SJCRH30 (cell line): ENCODE results near the gene DNAJC7. TPM values are rescaled to one million over a fixed set of nuclear protein-coding genes. Genes with fewer than 3 reads are reported as not detected.
"Not testable (repeated sequence)": the region's sequence is repeated elsewhere in the genome, so short reads cannot be mapped to it uniquely, and the experiment has no call there.

Experiments
- DNase-seq, 2 experiments: peaks; one replicate each; pipeline ENCODE4 v3.0.0-alpha.2; 2015 to 2020
- H3K27ac ChIP-seq: fragments of 250-450 bp; sonication (Bioruptor Pico); 2 replicates; pipeline ENCODE4 v1.5.1; 2020; ENCODE audit warnings: mild to moderate bottlenecking, moderate library complexity
- H3K27me3 ChIP-seq: fragments of 250-450 bp; sonication (Bioruptor Pico); 2 replicates; pipeline ENCODE4 v1.5.1; 2020; ENCODE audit warnings: mild to moderate bottlenecking, moderate library complexity
- H3K36me3 ChIP-seq: fragments of 250-450 bp; sonication (Bioruptor Pico); 2 replicates; pipeline ENCODE4 v1.5.1; 2020; ENCODE audit warnings: mild to moderate bottlenecking, moderate library complexity
- H3K4me1 ChIP-seq: fragments of 250-450 bp; sonication (Bioruptor Pico); 2 replicates; pipeline ENCODE4 v1.5.1; 2020; ENCODE audit warnings: mild to moderate bottlenecking, moderate library complexity
- H3K4me3 ChIP-seq: fragments of 250-450 bp; sonication (Bioruptor Pico); 2 replicates; pipeline ENCODE4 v1.5.1; 2020; ENCODE audit warnings: mild to moderate bottlenecking, moderate library complexity
- H3K9me3 ChIP-seq: fragments of 250-450 bp; sonication (Bioruptor Pico); replicated peaks from 2 replicates; pipeline ENCODE4 v1.5.1; 2020; ENCODE audit warnings: mild to moderate bottlenecking, moderate library complexity
- total RNA-seq: library from RNA; depleted of rRNA; stranded (reverse); fragments of >200 nt; shearing (Covaris generic); gene quantifications from 2 replicates; pipeline ENCODE4 v1.2.3, GENCODE V29; 2014

The DNAJC7 gene
- total RNA-seq, 1 experiment from 2014 or later, result 103 TPM

DNA sequence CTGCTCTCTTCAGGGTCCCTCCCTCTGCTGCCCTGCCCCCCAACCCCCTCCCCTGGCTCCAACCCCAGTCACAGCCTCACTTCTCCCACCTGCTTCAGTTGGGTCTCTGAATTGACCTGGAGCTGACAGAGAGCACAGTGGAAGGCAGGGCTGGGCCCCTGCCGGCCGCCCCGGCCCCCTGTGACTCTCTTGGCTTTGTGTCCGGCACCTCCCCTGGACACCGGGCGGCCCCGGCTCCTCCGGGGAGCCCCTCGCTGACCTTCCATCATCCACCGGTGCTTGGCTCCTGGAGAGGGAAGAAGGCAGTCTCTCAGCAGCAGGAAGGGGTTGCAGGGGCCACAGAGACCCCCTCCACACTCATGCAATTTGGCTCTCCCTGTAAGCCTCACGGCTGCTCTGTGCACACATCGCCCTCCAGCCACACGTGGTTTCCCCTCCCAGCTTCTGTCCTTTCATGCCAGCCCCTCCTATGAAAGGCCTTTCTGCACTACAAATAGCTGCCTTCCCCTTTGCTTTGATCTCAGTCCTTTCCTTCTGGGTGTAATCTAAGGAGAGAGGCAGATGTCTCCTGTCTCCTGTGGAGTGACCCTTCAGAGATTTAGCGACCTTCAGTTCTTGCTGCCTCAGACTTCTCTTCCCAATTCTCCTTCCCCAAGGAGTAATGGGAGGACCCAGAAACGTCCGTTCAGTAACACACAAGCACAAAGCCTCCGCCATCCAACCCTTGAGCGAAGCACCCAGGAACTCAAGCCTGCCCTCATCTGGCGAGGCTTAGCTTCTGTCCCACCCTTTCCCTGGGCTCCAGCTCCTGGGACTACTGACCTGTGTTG, 10.9 kb upstream of the DNAJC7 start:
- peaks cover 11% of the 10 kb centered on the region for H3K36me3 ChIP-seq
- H3K27ac ChIP-seq, result no peak overlapping the region; the same call in 1 of the 2 replicates
- no peak overlapping the region for H3K4me3 ChIP-seq
- H3K27me3 ChIP-seq, result no peaks in the 10 kb centered on the region
- peak; percentile 45 to 69 for DNase-seq
- H3K4me1 ChIP-seq, result peaks cover 42% of the 10 kb centered on the region
- H3K9me3 ChIP-seq, result no peaks in the 10 kb centered on the region

DNA sequence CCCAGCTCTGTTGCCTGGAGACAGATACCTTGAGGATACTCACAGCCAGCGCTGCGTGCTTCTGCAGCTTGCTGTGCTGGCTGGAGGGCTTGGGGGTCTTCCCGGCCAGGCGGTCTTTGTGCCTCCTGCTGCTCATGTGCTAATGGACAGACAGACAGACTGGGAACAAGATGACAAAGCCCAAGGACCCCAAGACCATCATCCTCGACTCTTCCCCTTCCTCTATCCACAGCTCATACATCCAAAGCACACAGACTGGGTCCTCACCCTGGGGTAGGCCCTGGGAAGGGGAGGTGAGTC, 10.3 kb upstream of the DNAJC7 start:
- Histone ChIP-seq H3K4me1 (peaks cover 42% of the 10 kb centered on the region), H3K27me3 (no peaks in the 10 kb centered on the region), H3K4me3 (no peak overlapping the region), H3K36me3 (peaks cover 16% of the 10 kb centered on the region), H3K9me3 (no peaks in the 10 kb centered on the region), H3K27ac (peak overlapping the region; percentile 33; the same call in 1 of the 2 replicates)
- no peak for DNase-seq

DNA sequence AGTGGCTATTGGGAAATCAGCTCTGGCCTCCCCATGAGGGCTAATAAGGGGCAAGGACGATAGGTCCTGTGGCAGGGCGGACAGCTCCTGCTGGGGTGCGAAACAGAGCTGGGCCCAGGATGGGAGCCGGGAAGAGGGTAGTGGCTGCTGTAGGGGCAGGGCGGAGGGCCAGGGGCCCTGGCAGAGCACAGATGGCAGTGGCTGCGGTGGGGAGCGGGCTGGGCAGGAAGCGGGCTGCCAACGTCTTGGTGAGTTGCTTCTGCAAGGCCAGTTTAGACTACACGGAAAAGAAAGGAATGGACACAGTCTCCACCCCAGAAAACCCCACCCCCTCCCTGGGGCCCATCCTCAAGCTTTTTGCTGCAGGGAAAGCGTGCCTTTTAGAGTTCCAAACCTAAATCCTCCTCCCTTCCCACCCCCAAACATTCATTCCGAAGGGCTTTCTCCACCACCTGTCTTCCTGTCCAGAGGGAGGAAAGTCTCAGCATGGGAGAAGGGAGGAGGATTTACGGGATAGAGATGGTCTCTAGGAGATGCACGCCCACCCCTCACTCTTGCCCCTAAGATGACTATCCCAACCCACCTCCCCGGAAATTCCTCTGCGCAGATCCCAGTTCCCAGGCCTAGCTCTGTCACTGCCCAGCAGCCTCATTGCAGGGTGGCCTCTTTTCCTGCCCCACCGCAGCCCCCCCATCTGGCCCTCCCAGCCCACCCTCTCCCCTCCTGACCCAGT, 9.8 kb upstream of the DNAJC7 start:
- H3K4me1 ChIP-seq, result peaks cover 42% of the 10 kb centered on the region
- no peaks in the 10 kb centered on the region for H3K9me3 ChIP-seq
- DNase-seq, result peak; percentile 65 to 85
- peak overlapping the region; percentile 33; the same call in 1 of the 2 replicates for H3K27ac ChIP-seq
- peaks cover 16% of the 10 kb centered on the region for H3K36me3 ChIP-seq
- H3K4me3 ChIP-seq, result no peak overlapping the region
- no peaks in the 10 kb centered on the region for H3K27me3 ChIP-seq

DNA sequence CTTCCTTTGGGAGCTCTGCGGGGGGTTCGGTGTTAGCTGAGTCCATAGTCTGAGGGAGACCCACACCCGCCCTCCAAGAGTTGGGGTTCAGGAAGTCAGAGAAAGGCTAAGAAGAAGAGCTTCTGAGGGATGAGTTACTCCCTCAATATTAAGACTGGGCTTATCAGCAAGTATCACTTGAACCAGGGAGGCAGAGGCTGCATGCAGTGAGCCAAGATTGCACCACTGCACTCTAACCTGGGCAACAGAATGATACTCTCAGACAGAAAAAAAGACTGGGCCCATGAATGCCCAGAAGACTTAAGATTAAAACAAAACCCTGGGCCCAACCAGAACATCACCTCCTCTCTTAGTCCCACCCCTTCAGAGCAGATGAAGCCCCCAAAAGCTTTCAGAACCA, 8.7 kb upstream of the DNAJC7 start:
- no peak for DNase-seq
- peaks cover 16% of the 10 kb centered on the region for H3K36me3 ChIP-seq
- no peak overlapping the region; the same call in 1 of the 2 replicates for H3K27ac ChIP-seq
- peaks cover 42% of the 10 kb centered on the region for H3K4me1 ChIP-seq
- H3K9me3 ChIP-seq, result no peaks in the 10 kb centered on the region
- H3K4me3 ChIP-seq, result no peak overlapping the region
- no peaks in the 10 kb centered on the region for H3K27me3 ChIP-seq

DNA sequence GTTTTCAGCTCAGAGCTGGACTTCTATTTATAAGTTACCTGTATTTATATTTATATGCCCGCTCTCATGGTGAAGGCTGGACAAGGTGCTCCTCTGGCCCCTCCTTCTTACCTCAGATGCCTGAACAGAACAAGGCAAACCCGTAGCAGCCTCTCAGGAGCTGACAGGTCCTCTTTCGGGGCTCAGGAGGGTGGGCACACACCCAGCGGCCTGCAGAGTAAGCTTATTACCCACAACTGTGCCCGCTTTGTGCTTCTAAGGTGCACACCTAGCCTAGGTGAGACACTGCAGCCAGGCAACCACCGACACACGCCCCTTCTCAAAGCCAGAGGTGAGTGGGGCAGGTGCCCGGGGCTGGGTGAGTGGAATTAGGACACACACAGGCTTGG, 7.9 kb upstream of the DNAJC7 start:
- Histone ChIP-seq H3K4me1 (peaks cover 47% of the 10 kb centered on the region), H3K4me3 (no peak overlapping the region), H3K27me3 (no peaks in the 10 kb centered on the region), H3K27ac (no peak overlapping the region; the same call in 1 of the 2 replicates), H3K9me3 (no peaks in the 10 kb centered on the region), H3K36me3 (peaks cover 16% of the 10 kb centered on the region)
- no peak for DNase-seq

DNA sequence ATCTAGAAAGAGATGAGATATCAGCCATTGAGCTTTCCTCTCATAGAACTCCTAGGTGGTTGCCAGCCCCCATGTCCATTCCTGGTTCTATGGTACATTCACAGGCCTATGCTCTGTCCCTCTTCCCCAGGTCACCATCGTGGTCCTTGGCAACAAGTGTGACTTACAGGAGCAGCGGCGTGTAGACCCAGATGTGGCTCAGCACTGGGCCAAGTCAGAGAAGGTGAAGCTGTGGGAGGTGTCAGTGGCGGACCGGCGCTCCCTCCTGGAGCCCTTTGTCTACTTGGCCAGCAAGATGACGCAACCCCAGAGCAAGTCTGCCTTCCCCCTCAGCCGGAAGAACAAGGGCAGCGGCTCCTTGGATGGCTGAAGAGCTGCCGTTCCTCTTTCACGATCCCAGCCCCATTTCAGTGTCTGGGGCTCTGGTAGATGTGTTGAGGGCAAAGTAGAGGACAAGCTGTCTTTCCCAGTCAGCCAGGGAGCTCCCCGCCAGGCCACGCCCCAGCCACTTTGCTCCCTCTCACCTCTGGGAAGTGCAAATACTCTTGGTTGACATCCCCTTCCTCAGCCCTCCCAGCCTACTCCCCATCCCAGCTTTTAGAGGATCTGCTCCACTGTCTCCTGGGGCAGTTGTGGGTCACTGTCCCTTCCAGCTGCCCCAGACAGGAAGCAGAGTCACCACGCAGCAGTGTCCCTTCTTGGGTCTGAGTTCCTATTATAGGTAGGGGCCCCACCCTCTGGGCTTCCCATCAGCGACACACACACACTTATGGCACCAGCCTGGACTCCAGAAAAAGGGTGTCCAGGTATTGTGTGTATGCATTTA, 6.5 kb upstream of the DNAJC7 start:
- peaks cover 16% of the 10 kb centered on the region for H3K36me3 ChIP-seq
- H3K4me3 ChIP-seq, result no peak overlapping the region
- H3K27ac ChIP-seq, result no peak overlapping the region
- no peaks in the 10 kb centered on the region for H3K9me3 ChIP-seq
- DNase-seq, result no peak
- H3K27me3 ChIP-seq, result no peaks in the 10 kb centered on the region
- peaks cover 44% of the 10 kb centered on the region for H3K4me1 ChIP-seq

DNA sequence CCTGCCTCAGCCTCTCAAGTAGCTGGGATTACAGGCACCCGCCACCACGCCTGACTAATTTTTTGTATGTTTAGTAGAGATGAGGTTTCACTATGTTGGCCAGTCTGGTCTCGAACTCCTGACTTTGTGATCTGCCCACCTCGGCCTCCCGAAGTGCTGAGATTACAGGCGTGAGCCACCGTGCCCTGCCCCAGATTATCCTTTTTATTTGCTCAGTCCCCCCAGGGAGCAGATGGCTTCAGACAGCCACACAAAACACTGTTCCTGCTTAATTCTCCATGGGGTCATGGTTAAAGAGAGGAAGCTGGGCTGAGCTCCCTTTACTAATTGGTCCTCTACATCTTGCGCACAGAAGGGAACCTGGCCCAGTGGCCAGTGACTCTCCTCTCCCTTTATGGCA, 3.6 kb upstream of the DNAJC7 start:
- Histone ChIP-seq H3K36me3 (peaks cover 16% of the 10 kb centered on the region), H3K4me1 (peaks cover 25% of the 10 kb centered on the region)
- not testable (repeated sequence) for DNase-seq

DNA sequence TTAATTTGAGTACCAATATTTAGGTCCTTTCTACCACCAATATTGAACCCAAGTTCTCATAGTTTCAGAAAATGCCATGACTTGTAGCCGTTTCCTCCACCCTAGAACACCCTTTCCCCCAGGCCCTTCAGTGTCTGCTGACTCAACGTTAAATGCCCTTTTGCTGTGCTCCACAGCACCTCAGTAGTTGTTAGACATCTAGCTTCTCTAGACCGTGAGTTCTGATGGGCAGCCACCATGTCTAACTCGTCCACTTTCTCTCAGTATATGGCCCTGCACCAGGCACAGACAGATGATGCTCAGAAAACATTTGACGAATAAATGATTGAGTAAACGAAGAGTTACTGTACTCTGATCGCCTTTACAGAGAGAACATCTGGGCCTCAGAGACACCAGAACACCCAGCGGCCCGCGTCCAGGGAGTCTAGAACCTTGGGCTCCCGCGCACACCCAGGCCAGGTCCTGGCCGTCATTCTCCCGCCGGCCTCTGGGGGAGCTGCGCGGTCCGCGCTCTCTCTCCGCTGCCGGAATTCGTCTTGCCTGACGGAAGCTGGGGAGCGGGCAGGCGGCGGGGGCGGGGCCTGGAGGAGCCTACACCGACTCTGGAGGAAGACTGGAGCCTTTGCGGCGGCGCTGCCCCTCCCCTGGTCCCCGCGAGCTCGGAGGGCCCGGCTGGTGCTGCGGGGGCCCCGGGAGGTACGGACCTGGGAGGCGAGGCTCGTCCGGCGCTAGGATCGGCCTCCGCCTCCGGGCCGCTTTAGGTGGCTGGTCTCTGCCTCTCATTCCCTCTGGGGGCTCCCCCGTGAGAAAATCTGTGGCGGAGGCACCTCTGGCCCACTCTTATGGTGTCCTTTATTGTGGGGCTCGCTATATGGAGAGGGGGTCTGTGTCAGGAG, 2.5 kb upstream of the DNAJC7 start, which contains the start of gene NKIRAS2:
Gene NKIRAS2 (plus strand): TSS at position 582 of the 896 bp plus-strand sequence. CDS start 1,488 bp downstream, outside the sequence.
- Histone ChIP-seq H3K36me3 (peaks cover 21% of the 10 kb centered on the region), H3K27me3 (no peaks in the 10 kb centered on the region), H3K4me3 (peak within 1 kb of the TSS; percentile 92), H3K9me3 (no peaks in the 10 kb centered on the region), H3K4me1 (peaks cover 16% of the 10 kb centered on the region), H3K27ac (peak within 1 kb of the TSS; percentile 60)
- DNase-seq, result peak; percentile 94 to 97

More for the DNA sequence above, 3.6 kb upstream of the DNAJC7 start:
- H3K27ac ChIP-seq, H3K9me3 ChIP-seq, H3K27me3 ChIP-seq: not testable (repeated sequence)
- peak overlapping the region; percentile 92 for H3K4me3 ChIP-seq

DNA sequence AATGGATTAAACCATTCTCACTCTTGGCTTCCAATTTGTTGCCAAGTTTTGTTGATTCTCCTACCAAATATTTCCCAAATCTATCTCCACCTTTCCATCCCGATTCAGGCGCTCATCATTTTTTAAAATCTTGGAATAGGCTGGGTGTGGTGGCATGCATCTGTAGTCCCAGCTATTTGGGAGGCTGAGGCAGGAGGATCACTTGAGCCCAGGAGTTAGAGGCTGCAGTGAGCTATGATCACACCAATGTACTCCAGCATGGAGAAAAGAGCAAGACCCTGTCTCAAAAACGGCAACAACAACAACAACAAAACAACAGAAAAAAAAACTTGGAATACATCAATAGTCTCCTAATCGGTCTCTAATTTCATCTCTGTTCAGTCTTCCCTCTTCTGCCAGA, 1.7 kb upstream of the DNAJC7 start:
- Histone ChIP-seq H3K4me3 (no peak overlapping the region), H3K36me3 (peaks cover 16% of the 10 kb centered on the region; the same call in 1 of the 2 replicates), H3K4me1 (peaks cover 9% of the 10 kb centered on the region), H3K27me3 (no peaks in the 10 kb centered on the region), H3K27ac (no peak overlapping the region), H3K9me3 (no peaks in the 10 kb centered on the region)
- DNase-seq, result no peak

DNA sequence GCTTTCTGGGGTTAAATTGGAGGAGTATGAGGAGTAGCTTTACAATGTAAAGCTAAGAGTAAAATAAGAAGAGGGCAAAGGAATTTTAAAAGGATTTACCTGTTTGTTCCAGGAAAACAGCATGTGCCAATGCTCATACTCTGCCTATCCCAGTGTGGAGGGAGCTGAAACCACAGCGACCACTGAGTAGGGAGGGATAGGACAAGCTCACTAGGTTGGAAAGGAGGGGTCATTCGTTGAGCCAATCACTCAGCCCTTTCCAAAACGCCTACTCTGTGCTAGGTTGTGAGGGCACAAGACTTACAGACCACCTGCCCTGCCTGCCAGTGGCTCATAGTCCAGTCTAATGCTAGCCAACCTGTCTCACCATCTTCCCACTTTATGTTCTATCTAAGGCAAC, 1.1 kb upstream of the DNAJC7 start:
- Histone ChIP-seq H3K27ac (peak overlapping the region; percentile 94; the same call in 1 of the 2 replicates), H3K4me1 (peaks cover 9% of the 10 kb centered on the region), H3K36me3 (peaks cover 10% of the 10 kb centered on the region; the same call in 1 of the 2 replicates), H3K4me3 (peak overlapping the region; percentile 92), H3K27me3 (no peaks in the 10 kb centered on the region), H3K9me3 (no peaks in the 10 kb centered on the region)
- no peak for DNase-seq

DNA sequence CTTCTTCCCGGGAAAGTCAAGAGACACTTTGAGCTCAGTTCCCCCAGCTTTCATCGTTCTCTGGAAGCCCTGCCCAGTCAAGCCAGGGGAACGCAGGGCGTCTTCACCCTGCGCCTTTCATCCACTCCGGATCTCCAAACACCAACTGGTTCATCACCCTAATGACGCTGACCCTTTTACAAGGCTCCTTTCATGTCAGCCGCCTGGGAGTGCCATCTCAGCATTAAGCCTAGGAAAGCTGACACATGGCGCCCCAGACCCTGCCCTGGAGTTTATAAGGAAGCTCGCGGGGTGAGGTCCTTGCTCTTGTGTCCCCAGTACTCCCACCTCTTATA, 594 bp upstream of the DNAJC7 start:
- H3K4me1 ChIP-seq, result peaks cover 9% of the 10 kb centered on the region
- peak overlapping the region; percentile 92 for H3K4me3 ChIP-seq
- peaks cover 7% of the 10 kb centered on the region; the same call in 1 of the 2 replicates for H3K36me3 ChIP-seq
- no peaks in the 10 kb centered on the region for H3K27me3 ChIP-seq
- no peak for DNase-seq
- no peaks in the 10 kb centered on the region for H3K9me3 ChIP-seq
- peak overlapping the region; percentile 94 for H3K27ac ChIP-seq

DNA sequence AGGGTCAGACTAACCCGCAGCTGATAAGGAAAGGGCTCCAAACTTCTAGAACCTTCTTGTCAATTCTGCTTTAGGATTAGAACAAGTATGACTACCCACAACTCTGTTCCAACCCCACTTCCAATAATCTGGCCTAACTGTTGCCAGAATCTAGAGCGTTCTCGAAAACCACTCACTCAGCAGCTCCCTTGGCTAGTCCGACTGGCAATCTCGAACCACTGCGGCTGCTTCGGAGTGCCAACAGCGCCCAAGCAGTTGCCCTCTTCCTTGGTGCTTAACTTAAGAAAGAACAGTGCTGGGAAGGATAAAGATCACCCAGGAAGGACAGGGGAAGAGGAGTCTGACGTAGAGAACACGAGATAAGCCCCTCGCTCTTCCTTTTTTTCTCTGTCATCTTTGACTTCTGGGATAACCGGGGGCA, 818 bp downstream of the DNAJC7 start:
- Histone ChIP-seq H3K27ac (peak overlapping the region; percentile 94), H3K36me3 (peaks cover 7% of the 10 kb centered on the region)
- DNase-seq, result peak in 1 of 2 experiments; percentile 29

DNA sequence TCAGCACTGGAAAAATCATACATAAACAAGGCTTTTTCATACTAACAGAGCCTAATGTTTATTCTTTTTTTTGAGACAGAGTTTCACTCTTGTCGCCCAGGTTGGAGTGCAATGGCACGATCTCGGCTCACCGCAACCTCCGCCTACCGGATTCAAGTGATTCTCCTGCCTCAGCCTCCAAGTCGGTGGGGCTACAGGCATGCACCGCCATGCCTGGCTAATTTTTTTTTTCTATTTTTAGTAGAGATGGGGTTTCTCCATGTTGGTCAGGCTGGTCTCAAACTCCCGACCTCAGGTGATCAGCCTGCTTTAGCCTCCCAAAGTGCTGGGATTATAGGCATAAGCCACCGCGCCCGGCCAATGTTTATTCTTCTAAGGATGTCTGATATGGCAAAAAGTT, 3.5 kb downstream of the DNAJC7 start:
- H3K4me1 ChIP-seq, DNase-seq, H3K27me3 ChIP-seq, H3K4me3 ChIP-seq, H3K27ac ChIP-seq, H3K9me3 ChIP-seq: not testable (repeated sequence)
- peaks cover 17% of the 10 kb centered on the region for H3K36me3 ChIP-seq

More for the DNA sequence above, 818 bp downstream of the DNAJC7 start:
- H3K9me3 ChIP-seq, result no peaks in the 10 kb centered on the region
- H3K4me3 ChIP-seq, result peak overlapping the region; percentile 92
- no peaks in the 10 kb centered on the region for H3K27me3 ChIP-seq
- peaks cover 9% of the 10 kb centered on the region for H3K4me1 ChIP-seq

DNA sequence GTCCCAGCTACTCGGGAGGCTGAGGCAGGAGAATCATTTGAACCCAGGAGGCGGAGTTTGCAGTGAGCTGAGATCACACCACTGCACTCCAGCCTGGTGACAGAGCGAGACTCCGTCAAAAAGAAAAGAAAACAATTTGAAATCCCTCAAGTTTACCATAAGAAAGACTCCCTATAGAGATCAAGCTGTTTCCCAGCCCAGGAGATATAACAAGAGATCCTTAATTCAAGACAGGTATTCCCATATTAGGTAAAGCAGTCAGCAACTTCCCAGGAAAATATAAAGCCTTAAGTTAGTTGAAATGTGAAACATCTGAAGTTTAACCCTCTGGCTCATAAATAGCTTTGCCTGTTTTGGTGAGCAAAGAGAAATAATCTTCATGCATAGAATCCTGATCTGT, 4.9 kb downstream of the DNAJC7 start:
- peaks cover 20% of the 10 kb centered on the region for H3K36me3 ChIP-seq
- not testable (repeated sequence) for H3K4me1 ChIP-seq, DNase-seq, H3K4me3 ChIP-seq, H3K27me3 ChIP-seq, H3K27ac ChIP-seq, H3K9me3 ChIP-seq
